ENCODE results near the gene ITGAX. TPM values are rescaled to one million over a fixed set of nuclear protein-coding genes. Genes with fewer than 3 reads are reported as not detected.

ITGAX gene
- total and polyA plus RNA-seq, 10 of the 15 experiments (the other 5 are each of a cell fraction or from before 2014, with no cell fraction given): 1.6 to 37.9 (median 17.9) TPM

- ATAC-seq: no peak
- H4K20me1 ChIP-seq (ENCODE audit: control insufficient read depth, insufficient read depth): no peaks in the 10 kb centered on the region
- DNase-seq (ENCODE audit: low read depth, low spot score): no peak
- no peak overlapping the region for H3K27ac ChIP-seq (ENCODE audit: control insufficient read depth, insufficient read depth)
- no peaks in the 10 kb centered on the region for H3K27me3 ChIP-seq (replicated peaks in 1 of 2; ENCODE audit: control insufficient read depth in 2 of 2, insufficient read depth in 2 of 2, low read length in 1 of 2)
- H3K4me1 ChIP-seq (ENCODE audit: control insufficient read depth, insufficient read depth, low read length): peaks cover 18% of the 10 kb centered on the region
- H3K79me2 ChIP-seq (ENCODE audit: control insufficient read depth, insufficient read depth, low read length): no peaks in the 10 kb centered on the region
- ChIA-PET CTCF (no interaction called here), RAD21 (ENCODE audit: unreplicated experiment) (no interaction called here), POLR2A (interaction anchor here (0.5 kb wide), 1 partner anchor 78 kb away, joined by 5 read pairs; no protein-coding TSS in a partner anchor), SMC1A (ENCODE audit: uncharacterized antibody, unreplicated experiment) (interaction anchor here (1.3 to 1.8 kb wide), 3 partner anchors 8 to 38 kb away, joined by 4 to 10 read pairs (median 4); no protein-coding TSS in a partner anchor)
- TF ChIP-seq ZNF592 (IDR thresholded peaks at IDR 0.05) (no peak), CEBPB (IDR thresholded peaks at IDR 0.05; ENCODE audit: borderline replicate concordance in 1 of 2, low read depth in 2 of 2, low read length in 2 of 2) (no peak), BACH1 (IDR thresholded peaks at IDR 0.05; ENCODE audit: borderline replicate concordance) (no peak), YY1 (IDR thresholded peaks at IDR 0.05; ENCODE audit: low read depth, low read length) (no peak), ZNF207 (IDR thresholded peaks at IDR 0.05; ENCODE audit: borderline replicate concordance) (no peak), TARDBP (IDR thresholded peaks at IDR 0.05; ENCODE audit: borderline replicate concordance) (no peak), CHD4 (IDR thresholded peaks at IDR 0.05) (no peak), SMC3 (IDR thresholded peaks at IDR 0.05; ENCODE audit: borderline replicate concordance, low read length) (no peak), MAX (IDR thresholded peaks at IDR 0.05; ENCODE audit: low read depth, low read length) (no peak), BCL11A (IDR thresholded peaks at IDR 0.05; ENCODE audit: low read depth, low read length) (no peak), JUND (IDR thresholded peaks at IDR 0.05; ENCODE audit: low read depth, low read length) (no peak), CEBPZ (IDR thresholded peaks at IDR 0.05; ENCODE audit: low read depth, low read length) (no peak), SKIL (IDR thresholded peaks at IDR 0.05; ENCODE audit: low read depth, poor library complexity, severe bottlenecking) (no peak), SUPT20H (IDR thresholded peaks at IDR 0.05; ENCODE audit: borderline replicate concordance, control insufficient read depth, low read depth, low read length) (no peak)
- intact Hi-C loops (cut with micrococcal nuclease; ENCODE audit: unreplicated experiment) (no loop called here), in situ Hi-C loops (cut with MboI) (no loop called here)
- BruUV-seq (replicated peaks): no TSS peak
- peaks cover 4% of the 10 kb centered on the region; the same call in 2 of the 3 replicates for H3K9me3 ChIP-seq (replicated peaks; ENCODE audit: control insufficient read depth, insufficient read depth, low read length)
- H3K36me3 ChIP-seq (ENCODE audit: control insufficient read depth in 2 of 2, insufficient read depth in 2 of 2, low read length in 1 of 2): no peaks in the 10 kb centered on the region
- H2AFZ ChIP-seq (ENCODE audit: control insufficient read depth, low read depth, low read length): no peak overlapping the region
- no peak overlapping the region for H3K4me3 ChIP-seq
- H3K9ac ChIP-seq (ENCODE audit: control insufficient read depth, insufficient read depth, low read length): no peak overlapping the region
- H3K4me2 ChIP-seq (ENCODE audit: control insufficient read depth, insufficient read depth): no peak overlapping the region
- no peak for FAIRE-seq
- WGBS (ENCODE audit: insufficient coverage, insufficient replicate concordance, low lambda C conversion rate, missing lambda C conversion rate): 11% methylated on average over 3 of the region's 3 CpGs
Measured at GRCh38 chr16:31423241-31423640, 68.3 kb downstream of the ITGAX start.

All from GM12878 (cell line).